Stimulated activated CD4-positive, alpha-beta T cell treated with anti-CD3 and anti-CD28 coated beads, Interleukin-4, amount 100 ng/mL, for 4 hours (primary cell): ENCODE measurements around the gene SLC39A3.
A peak's percentile ranks its signal among the peaks of the same experiment; 100 is the strongest.
"Not testable (repeated sequence)": the region's sequence is repeated elsewhere in the genome, so short reads cannot be mapped to it uniquely, and the experiment has no call there.

Experiments used
- DNase-seq, 2 experiments: peaks; one replicate each; pipeline ENCODE4 v3.0.0-alpha.2; 2020

Gene SLC39A3

DNA sequence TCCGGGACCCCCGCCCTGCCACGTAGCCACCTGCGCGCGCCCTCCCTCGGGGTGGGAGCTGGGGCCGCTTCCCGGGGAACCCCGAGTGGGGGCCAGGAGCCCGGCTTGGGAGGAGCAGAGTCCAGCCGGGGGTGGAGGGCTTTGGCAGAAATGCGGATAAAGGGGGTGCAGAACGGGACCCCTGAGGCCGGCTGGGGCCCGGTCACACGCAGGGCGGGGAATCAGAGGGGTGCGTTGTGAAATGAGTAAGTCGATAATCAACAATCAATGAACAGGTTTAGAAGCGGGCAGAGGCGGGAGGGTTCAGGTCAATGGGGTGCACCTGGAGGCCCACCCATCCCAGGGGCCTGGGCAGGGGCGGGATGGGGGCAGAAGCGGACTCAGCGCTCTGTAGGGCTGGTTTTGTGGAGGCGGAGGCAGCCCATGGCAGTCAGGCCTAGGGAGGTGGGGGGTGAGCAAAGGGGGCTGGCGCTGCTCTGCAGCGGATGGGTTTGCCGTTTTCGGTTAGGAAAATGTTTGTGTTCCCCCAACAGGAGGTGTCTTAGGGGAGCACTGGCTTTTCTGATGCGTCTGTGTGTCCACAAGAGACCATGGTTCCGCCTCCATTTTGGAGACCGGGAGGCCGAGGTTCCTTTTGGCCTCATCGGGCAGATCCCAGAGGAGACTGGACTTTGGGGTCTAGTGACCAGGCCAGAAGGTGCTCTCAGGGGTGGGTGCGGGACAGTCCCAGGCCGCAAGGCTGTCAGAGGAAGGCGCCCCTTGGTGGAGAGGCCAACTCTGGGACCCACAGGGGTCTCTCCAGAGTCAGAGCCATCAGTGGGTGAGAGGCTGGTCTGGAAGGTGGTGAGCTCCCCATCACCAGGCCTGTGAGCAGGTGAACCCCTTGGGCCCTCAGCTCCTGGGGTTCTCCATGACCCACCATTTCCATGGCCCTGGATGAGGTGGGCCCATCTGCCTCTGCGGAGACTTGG, 18.0 kb downstream of the SLC39A3 start:
- no peak for DNase-seq

DNA sequence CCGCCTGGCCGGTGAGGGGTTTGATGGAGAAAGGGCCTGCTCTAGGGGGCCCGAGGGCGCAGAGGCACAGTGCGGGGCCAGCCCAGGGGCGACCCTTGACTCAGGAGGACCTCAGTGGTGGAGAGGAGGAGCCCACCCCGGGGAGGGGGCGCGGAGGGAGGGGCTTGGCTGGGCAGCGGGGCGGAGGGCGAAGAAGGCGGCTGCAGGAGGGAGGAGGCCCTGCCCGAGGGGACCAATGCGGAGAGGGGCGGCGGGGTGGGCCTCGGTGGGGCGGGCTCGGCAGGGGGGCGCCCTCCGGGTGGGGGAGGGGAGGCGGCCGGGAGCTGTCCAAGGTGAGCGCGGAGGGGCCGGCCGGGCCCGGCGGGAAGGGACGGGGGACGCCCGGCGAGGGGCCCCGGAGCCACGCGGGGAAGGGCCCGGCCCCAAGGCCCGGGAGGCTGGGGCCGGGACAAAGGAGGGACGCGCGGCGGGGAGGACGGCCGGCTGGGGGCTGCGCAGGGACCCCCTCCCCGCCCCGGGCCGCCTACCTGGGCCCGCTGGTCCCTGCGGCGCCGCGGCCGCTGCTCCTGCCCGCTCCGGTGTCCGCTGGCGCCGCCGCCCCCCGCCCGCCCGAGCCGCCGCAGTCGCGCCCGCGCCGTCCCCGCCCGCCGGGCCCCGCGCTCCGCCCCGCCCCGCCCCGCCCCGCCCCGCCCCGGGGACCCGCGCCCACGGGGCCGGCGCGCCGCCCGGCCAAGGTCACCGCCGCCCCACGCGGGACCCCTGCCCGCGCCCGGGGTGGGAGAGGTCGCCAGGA, 18.8 kb downstream of the SLC39A3 start, which contains the start of gene DIRAS1:
TSS of gene DIRAS1 (minus strand) at position 596 of the 793 bp plus-strand sequence. CDS start 3,566 bp downstream, outside the sequence.
- DNase-seq: no peak

DNA sequence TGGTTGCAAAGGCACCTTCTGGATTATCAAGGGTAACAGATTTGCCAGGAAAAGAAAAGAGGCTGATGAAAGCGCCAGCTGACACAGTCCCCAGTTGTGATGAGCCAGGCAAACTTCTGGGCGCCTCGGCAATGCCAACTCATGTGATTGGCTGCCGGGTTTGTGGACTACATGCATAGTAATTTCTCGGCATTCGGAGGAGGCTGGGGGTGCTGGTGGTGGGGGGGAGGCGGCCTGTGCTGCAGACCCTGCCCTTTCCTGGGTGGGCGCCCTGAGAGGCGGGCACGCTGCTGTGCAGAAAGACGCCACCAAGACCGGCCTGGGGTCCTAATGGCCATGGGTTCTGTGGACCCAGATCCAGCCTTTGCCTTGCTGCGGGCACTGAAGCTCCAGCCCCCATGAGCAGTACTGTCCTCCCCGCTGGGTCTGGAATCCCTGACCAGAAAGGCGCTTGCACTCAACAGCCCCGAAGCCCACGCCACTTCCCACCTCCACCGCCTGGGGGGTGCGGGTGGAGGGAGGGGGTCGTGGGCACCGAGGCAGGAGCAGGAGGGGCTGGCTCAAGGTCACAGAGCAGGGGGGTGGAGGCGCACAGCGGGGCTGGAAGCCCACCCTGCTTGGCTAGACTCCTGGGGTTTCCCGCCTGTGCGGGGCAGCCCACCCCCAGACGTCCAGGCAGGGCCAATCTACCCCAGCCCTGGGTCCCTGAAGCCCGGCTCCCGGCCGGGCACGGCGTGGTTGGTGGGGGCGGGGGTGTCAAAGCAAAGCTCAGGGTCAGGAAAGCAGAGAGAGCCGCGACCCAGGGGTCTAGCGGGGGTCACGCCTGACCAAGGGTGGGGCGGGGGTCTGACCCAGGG, 19.7 kb downstream of the SLC39A3 start:
- DNase-seq: no peak

DNA sequence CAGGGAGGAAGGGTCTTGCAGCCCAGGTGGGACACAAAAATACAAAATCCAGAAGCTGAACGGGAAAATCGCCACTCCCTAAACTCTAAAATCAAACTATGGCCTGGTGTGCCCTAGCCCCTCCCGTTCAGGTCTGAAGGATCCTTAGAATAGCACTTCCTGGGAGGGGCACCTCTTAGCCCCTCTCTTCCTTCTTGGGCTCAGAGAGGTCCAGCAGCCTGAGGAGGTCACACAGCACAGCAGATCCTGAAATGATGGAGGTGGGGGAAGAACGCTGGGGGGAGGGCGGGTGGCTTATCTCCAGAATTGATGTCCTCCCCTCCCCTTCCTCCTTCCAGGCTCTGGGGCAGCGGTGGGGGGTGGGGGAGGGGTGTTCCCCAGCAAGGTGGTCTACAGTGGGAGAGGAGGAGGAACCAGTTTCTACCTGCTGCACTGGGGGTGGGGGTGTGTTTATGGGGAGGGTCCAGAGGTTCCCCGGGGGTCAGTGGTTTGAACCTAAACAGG, 20.5 kb downstream of the SLC39A3 start:
- DNase-seq: no peak

DNA sequence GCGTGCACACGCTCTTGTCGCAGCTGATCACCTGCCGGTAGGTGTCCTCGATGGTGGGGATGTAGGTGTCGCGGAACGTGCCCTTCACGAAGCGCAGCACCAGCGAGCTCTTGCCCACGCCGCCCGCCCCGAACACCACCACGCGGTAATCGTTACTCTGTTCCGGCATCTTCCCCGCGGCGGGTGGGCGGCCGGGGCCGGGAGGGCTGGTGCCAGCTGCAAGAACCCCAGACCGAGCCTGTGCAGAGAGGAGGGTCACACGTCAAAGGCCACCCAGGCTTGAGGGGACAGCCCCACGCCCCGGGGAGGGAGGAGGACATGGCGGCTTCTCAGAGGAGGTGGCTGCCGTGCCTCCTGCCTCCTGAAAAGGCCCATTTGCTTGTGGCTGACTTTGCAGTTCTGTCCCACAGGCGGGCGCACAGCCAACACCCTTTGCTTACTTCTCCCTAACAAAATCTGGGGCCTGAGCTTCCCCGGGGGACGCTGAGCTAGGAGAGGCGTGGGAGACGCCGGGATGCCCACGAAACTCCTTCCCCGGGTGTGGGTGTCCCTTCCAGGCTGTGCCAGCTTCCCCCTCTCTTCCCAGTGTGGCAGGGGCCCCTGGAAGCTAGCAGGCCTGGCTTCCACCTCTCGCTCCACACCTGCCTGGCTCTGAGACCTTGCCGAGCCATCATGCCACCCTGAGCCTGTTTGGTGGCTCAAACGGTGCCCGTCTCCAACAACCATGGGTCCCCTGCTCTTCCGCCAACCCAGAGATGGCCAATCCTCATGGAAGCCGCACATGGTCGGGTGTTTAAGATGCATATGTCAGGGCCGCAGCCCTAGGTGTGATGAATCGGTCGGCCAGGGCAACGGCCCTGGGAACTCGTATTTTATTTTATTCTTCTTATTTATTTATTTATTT, 21.9 kb downstream of the SLC39A3 start:
- DNase-seq: no peak

DNA sequence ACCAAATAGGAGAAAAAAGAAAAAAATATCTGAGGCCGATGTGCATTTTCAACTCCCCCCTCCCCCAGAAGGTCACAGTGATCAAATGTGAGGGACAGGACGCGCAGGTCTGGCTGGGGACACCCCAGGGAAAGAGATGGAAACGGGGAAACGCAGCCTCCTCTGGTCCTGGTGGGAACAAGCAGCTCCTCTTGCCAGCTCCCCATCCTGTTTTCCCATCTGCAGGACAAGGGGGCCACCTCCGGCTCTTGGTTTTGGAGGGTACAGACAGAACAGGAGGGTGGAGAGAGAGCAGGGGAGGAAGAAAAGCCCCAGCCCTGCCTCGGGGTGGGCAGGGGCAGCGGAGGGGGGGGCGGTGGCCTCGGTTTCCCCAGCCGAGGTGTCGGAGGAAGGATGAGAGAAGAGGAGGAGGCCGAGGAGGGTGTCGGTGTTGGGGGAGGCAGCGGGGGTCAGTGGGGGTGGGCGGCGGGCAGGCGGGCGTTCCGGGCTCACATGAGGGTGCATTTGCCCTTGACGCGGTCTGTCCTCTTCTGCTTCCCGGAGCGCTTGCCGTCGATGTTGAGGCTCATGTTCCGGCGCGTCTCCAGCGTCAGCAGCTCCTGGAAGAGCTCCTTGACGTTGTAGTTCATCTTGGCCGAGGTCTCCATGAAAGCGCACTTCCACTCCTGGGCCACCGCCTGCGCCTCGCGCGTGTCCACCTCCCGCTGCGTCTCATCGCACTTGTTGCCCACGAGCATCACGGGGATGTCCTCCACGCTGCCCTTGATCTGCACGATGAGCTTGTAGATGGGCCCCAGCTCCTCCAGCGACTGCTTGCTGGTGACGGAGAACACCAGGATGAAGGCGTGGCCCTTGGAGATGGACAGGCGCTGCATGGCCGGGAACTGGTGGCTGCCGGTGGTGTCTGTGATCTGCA, 22.8 kb downstream of the SLC39A3 start:
- DNase-seq: no peak

DNA sequence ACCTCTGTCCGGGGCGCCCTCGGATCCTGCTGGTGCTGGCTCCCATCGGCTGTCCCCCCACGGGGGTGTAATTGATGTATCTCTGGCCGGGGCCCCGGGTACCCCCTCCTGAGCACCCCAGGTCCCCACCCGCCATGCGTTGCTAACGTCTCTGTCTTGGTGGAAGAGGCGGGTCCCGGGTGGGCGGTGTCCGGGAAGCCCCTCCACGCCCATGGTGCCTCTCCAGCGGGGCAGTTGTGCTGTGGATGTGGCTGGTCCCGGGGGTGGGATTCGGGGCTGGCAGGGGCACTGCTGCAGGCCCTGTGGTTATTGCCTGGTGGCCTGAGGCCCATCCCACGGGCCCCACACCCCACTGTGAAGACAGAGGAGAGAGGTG, 23.6 kb downstream of the SLC39A3 start:
- no peak for DNase-seq

DNA sequence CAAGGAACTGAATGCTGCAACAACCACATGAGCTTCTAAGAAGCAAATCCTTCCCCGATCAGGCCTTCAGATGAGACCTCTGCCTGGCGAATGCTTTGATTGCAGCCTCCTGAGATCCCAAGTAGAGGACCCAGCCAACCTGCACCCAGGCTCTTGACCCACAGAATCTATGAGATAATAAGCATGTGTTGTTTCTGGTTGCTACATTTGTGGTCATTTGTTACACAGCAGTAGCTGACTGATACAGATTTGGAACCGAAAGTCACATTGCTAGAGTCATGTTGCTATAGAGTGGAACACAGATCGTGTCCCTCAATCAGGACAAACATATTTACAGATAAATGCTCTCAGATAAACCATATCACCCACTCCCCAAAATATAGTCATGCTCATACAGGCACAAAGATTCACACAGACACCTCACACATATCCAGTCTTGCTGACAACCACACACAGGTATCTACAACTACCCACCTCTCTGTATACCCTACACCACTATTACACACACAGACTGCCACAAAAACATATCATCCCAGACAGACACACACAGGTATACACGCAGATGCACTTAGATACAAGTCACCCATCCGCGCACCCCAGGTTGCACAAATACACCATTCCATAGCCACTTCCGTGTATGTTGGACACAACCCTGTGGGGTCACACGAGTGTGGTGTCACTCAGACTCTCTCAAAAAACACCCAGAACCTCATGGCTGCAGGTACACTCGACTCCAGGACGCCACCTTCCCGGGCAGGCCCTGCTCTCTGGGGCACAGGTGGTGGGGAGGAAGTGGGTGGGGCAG, 24.1 kb downstream of the SLC39A3 start:
- no peak for DNase-seq

DNA sequence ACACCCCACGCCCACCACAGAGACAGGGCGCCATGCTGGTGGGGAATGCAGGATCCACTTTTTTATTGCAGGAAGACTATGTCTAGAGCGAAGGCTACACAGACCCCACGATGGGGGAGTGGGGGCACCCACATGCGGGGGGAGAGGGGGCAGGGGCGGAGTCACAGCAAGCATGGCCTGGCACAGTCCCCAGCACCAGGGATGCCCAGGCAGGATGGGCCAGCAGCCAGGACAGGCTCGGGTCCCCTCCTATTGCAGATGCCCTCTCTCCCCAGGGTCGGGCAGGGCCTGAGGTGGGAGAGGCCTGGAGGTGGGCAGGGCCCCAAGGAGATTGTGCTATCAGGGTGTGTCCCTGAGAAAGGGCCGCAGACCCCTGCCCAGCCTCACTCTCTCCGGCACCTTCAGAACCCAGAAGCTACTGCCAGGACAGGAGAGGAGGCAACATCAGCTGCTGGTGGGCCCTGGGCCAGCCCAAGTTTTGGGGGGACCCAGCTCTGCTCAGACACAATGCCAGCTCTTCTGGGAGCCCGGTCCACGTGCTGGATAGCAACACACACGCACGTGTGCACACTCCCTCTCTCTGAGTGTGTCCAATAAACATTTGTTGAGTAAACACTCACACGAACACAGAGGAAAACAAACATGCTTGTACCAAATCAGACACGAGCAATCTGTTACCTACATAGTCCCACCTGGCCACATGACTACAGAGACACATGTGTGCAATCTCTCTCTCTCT, 25.1 kb downstream of the SLC39A3 start:
- no peak for DNase-seq

DNA sequence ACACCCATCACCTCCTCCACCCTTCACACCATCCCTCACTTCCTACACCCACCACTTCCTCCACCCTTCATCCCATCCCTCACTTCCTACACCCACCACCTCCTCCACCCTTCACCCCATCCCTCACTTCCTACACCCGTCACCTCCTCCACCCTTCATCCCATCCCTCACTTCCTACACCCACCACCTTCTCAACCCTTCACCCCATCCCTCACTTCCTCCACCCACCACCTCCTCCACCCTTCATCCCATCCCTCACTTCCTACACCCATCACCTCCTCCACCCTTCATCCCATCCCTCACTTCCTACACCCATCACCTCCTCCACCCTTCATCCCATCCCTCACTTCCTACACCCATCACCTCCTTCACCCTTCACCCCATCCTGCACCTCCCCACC, 25.7 kb downstream of the SLC39A3 start:
- DNase-seq: not testable (repeated sequence)

DNA sequence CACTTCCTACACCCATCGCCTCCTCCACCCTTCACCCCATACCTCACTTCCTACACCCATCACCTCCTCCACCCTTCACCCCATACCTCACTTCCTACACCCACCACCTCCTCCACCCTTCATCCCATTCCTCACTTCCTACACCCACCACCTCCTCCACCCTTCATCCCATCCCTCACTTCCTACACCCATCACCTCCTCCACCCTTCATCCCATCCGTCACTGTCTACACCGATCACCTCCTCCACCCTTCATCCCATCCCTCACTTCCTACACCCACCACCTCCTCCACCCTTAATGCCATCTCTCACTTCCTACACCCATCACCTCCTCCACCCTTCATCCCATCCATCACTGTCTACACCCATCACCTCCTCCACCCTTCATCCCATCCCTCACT, 26.6 kb downstream of the SLC39A3 start:
- not testable (repeated sequence) for DNase-seq

DNA sequence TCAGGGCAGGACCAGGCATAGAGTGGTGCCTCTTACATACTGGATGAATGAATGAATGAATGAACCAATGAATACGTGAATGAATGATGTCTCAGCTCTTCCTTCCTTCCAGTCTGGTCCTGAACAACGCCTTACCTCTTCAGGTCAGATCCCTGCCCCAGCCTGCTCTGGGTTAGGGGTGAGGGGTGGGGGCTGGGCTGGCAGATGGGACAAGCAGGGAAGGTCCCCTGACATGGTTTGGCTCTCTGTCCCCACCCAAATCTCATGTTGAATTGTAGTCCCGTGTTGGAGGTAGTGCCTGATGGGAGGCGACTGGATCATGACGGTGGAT, 28.0 kb downstream of the SLC39A3 start:
- no peak for DNase-seq

DNA sequence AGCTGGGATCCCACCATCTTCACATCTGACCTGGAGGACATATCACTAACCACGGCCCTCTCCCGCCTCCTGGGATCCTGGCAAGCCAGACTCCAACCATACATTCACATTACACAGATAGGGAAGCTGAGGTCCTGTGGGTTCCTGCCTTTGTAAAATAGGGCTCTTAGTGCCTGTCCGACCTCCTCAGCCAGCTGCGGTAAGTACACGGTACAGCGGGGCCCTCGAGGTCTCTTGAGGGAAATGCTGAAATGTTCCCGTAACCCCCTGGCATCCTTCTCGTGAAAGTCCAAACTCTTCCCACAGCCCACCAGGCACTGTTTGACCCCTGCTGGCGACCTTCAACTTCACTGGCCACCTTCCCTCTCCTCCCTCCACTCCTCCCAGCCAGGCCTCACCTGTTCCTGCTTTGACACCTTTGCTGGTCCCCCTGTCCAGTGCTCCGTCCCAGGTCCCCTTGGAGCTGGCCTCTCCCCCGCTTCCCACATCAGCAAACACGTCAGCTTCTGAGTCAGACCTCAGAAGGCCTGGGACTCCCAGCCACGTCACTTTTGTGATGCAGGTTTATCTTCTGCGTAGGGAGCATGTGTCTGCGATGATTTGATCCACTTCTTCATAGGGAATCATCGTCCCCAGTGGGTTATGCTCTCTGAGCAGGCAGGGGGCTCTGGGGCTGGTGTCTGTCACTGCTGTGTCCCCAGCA, 28.5 kb downstream of the SLC39A3 start:
- no peak for DNase-seq

DNA sequence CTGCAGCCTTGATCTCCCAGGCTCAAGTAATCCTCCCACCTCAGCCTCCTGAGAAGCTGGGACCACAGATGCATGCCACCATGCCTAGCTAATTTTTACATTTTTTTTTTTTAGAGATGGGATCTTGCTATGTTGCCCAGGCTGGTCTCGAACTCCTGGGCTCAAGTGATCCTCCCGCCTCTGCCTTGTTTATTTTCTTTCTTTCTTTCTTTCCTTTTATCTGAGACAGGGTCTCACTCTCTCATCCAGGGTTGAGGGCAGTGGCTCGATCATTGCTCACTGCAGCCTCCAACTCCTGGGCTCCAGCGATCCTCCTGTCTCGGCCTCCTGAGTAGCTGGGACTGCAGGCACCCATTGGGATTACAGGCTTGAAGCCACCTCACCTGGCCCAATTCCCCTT, 33.6 kb downstream of the SLC39A3 start:
- no peak for DNase-seq

DNA sequence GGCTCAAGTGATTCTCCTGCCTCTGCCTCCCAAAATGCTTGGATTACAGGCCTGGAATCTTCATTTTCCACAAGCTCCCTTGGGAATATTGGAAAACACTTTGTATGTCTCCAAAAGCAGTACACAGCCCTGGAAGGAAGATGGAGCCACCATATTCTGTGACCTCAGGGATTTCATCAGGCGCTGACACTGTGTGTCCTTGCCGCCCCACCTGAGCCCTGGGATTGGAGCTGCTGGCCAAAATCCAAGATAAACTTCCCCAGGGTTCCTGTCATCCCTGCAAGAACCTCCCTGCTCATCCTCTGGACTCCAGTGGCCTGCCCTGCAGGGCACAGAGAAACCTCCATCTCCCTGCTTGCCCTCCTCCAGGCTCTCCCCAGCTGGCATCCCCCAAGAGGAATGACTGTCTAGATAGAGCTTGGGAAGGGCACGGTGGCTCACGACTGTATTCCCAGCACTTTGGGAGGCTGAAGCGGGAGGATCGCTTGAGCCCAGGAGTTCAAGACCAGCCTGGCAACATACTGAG, 36.1 kb downstream of the SLC39A3 start:
- no peak for DNase-seq

DNA sequence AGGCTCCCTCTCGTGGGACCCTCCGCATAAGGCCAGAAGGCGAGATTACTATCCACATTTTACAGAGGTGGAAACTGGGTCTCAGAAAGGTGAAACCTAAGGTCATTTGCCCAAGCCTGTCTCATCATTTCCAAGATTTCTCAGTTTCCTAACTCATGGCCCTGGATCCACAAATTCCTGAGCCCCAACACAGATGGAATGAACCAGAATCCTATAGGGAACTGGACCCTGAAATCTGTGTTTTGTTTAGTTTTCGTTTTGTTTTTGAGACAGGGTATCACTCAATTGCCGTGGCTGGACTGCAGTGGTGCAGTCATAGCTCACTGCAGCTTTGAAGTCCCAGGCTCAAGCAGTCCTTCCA, 36.8 kb downstream of the SLC39A3 start:
- no peak for DNase-seq

DNA sequence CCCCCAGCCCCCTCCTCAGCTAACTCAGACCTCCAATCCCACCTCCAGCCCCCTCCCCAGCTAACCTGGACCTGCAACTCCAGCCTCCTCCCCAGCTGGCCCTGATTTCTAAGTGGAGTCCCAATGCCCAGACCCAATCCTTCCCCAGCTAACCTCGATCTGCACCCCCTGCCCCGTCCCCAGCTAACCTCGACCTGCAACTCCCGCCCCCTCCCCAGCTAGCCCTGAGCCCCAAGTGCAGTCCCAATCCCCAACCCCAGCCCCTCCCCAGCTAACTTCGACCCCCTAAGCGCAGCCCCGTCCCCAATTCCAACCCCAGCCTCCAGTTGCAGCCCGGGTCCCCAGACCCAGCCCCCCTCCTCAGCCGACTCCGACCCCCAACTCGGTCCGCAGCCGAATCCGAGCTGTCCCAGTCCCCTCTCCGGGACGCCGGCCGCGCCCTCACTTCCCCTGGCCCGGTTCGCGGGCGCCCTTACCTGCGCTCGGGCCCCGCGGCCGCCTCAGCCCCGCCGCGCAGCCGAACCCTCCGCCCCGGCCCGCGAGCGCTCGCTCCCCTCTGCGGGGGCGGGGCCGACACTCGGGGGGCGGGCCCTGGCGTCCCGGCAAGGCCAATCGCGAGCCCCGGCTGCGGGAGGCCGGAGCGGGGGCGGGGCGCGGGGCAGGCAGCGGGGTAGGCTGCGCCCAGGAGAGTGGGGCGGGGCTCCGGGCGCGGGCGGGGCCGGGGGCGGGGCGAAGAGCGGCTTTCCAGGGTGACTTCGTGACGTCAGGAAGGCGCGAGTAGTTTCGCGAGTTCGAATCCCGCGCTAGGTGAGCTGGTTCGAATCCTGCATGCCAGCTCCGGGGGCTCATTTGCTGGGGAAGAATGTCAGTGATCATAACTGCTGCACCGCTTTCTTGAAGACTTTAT, 37.4 kb downstream of the SLC39A3 start, which contains the start of gene GNG7:
TSS of gene GNG7 (minus strand) at position 525 of the 907 bp plus-strand sequence. CDS start 182,006 bp downstream, outside the sequence.
- DNase-seq: peak; percentile 94 to 99
